ENCODE results near the gene PAQR5. TPM values are rescaled to one million over a fixed set of nuclear protein-coding genes. Genes with fewer than 3 reads are reported as not detected.

PAQR5 gene
- total RNA-seq, 1 donor from 2014 or later, result not detected

GRCh38 chr15:69302929-69303328, 4.2 kb downstream of the PAQR5 start:
- peaks cover 36% of the 10 kb centered on the region for H3K27me3 Mint-ChIP-seq
- ChIA-PET POLR2A (no interaction called here), CTCF (no interaction called here)
- H3K27ac Mint-ChIP-seq, result no peak overlapping the region
- TF ChIP-seq, protein P1, sequence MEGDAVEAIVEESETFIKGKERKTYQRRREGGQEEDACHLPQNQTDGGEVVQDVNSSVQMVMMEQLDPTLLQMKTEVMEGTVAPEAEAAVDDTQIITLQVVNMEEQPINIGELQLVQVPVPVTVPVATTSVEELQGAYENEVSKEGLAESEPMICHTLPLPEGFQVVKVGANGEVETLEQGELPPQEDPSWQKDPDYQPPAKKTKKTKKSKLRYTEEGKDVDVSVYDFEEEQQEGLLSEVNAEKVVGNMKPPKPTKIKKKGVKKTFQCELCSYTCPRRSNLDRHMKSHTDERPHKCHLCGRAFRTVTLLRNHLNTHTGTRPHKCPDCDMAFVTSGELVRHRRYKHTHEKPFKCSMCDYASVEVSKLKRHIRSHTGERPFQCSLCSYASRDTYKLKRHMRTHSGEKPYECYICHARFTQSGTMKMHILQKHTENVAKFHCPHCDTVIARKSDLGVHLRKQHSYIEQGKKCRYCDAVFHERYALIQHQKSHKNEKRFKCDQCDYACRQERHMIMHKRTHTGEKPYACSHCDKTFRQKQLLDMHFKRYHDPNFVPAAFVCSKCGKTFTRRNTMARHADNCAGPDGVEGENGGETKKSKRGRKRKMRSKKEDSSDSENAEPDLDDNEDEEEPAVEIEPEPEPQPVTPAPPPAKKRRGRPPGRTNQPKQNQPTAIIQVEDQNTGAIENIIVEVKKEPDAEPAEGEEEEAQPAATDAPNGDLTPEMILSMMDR (IDR thresholded peaks at IDR 0.05), result no peak
- H3K4me1 Mint-ChIP-seq, result peaks cover 5% of the 10 kb centered on the region
- intact Hi-C loops (cut with micrococcal nuclease), result no loop called here
- DNase-seq (no peak), ATAC-seq (ENCODE audit: low read depth) (no peak)
- H3K4me3 Mint-ChIP-seq, result no peak overlapping the region
- H3K9me3 Mint-ChIP-seq, result no peaks in the 10 kb centered on the region
- no peaks in the 10 kb centered on the region for H3K36me3 Mint-ChIP-seq (ENCODE audit: low read depth)

DNA sequence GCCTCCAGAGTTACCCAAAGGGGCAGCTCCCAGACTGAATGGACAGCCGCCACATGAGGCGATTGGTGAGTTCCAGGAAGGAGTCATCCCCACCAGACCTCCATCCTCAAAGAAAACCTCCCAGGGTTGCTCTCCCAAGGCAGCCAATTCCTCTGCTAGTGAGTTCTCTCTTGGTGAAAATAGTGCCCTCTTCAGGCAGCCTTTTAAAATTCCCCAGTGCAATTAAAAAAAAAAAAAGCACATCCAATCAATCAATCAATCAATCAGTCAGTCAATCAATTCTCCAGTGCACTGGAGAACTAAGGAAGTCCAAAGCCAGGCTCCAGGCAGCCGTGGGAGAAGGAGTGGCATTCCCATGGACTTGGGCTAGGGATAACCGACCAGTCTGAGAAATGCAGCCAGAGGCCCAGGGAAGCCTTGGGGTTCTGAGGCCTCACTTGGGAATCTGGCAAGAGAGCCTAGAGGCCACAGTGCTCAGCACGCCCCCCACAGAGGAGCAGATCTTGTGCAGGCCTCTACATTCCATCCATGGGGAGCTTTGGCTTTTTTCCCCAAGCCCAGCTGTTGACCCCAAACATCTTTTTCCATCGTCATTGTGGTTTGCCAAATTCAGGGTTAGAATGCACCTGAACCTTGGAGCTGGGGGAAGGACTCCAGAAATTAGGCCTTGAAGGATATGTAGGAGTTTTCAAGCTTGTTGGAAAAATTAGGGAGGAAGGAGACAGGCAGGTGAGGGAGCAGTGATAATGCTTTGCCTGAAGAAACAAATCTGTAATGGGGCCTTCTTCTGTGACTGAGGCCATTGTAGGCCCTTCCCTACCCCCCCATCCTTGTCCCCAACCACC, 4.8 kb downstream of the PAQR5 start:
- Mint-ChIP-seq H3K4me3 (no peak overlapping the region), H3K36me3 (ENCODE audit: low read depth) (no peaks in the 10 kb centered on the region), H3K9me3 (no peaks in the 10 kb centered on the region), H3K27ac (no peak overlapping the region), H3K4me1 (peaks cover 5% of the 10 kb centered on the region), H3K27me3 (peaks cover 33% of the 10 kb centered on the region)
- DNase-seq, result no peak
- intact Hi-C loops (cut with micrococcal nuclease), result no loop called here
- TF ChIP-seq, protein P1 (IDR thresholded peaks at IDR 0.05), result no peak
- no peak for ATAC-seq (ENCODE audit: low read depth)
- ChIA-PET CTCF (no interaction called here), POLR2A (no interaction called here)

DNA sequence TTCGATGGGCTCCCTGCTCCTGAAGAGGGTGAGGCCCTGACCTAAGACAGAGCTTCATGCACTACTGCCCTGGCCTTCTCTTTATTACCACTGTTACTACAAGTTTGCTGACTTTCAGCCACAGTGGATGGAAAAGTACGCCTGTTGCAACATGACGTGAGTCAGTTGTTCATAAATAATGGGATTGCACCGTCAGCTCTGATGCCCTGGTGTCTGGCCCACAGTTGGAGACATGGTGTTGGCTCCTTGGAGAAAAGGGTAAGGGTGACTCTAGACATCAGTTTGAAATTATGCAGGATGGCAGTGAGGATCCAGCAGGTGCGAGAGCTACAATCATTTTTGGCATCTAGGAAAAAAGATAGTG, 5.5 kb downstream of the PAQR5 start:
- Mint-ChIP-seq H3K27me3 (peaks cover 32% of the 10 kb centered on the region), H3K9me3 (no peaks in the 10 kb centered on the region), H3K36me3 (ENCODE audit: low read depth) (no peaks in the 10 kb centered on the region), H3K27ac (no peak overlapping the region), H3K4me3 (no peak overlapping the region), H3K4me1 (peaks cover 4% of the 10 kb centered on the region)
- ChIA-PET POLR2A (no interaction called here), CTCF (no interaction called here)
- intact Hi-C loops (cut with micrococcal nuclease), result no loop called here
- TF ChIP-seq, protein P1 (IDR thresholded peaks at IDR 0.05), result no peak
- ATAC-seq (ENCODE audit: low read depth), result no peak
- no peak for DNase-seq

GRCh38 chr15:69305204-69305931, 6.7 kb downstream of the PAQR5 start:
- intact Hi-C loops (cut with micrococcal nuclease), result no loop called here
- H3K27me3 Mint-ChIP-seq, result peaks cover 29% of the 10 kb centered on the region
- no peaks in the 10 kb centered on the region for H3K4me1 Mint-ChIP-seq
- ATAC-seq (ENCODE audit: low read depth), result no peak
- no peaks in the 10 kb centered on the region for H3K36me3 Mint-ChIP-seq (ENCODE audit: low read depth)
- H3K4me3 Mint-ChIP-seq, result no peak overlapping the region
- TF ChIP-seq, protein P1 (IDR thresholded peaks at IDR 0.05), result no peak
- POLR2A ChIA-PET, result no interaction called here
- CTCF ChIA-PET, result no interaction called here
- H3K27ac Mint-ChIP-seq, result no peak overlapping the region
- no peak for DNase-seq
- no peaks in the 10 kb centered on the region for H3K9me3 Mint-ChIP-seq

DNA sequence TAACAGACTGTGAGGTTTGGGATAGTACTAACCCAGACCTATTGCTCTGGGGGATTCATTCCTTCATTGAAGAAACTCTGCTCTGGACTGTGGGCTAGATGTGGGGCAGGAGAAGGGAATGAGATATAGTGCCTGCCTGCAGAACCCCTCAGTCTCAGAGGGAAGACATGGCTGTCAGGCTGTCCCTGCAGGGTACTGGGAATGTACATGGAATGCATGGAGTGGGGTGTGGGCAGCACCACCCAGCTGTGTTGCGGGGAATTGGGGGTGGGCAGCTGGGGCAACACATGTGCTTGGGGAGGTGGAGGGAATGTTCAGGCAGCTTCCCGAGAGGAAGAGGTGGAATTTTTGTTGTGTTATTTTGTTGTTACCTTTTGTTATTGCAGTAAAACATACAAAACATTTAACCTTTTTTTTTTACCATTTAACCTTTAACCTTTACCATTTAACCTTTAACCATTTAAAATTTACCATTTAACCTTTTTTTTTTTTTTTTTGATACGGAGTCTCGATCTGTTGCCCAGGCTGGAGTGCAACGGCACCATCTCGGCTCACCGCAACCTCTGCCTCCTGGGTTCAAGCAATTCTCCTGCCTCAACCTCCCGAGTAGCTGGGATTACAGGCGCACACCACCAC, 7.3 kb downstream of the PAQR5 start:
- Mint-ChIP-seq H3K4me1 (no peaks in the 10 kb centered on the region), H3K36me3 (ENCODE audit: low read depth) (no peaks in the 10 kb centered on the region), H3K27me3 (peaks cover 27% of the 10 kb centered on the region), H3K27ac (no peak overlapping the region), H3K9me3 (no peaks in the 10 kb centered on the region), H3K4me3 (no peak overlapping the region)
- DNase-seq (no peak), ATAC-seq (ENCODE audit: low read depth) (no peak)
- TF ChIP-seq, protein P1 (IDR thresholded peaks at IDR 0.05), result no peak
- ChIA-PET POLR2A (no interaction called here), CTCF (no interaction called here)
- intact Hi-C loops (cut with micrococcal nuclease), result no loop called here

All from activated B cell treated with CpG ODN at 0.5 μM for 24 hours (primary cell).